K562 (cell line): ENCODE data around the gene WWOX. TPM values are rescaled to one million over a fixed set of nuclear protein-coding genes. Genes with fewer than 3 reads are reported as not detected.
A peak's percentile ranks its signal among the peaks of the same experiment; 100 is the strongest.

Experiments used
- ATAC-seq: fragments of 200-7000 bp; cut with Tn5 transposase; 3 replicates; pipeline ENCODE4 v1.9.1; 2020; ENCODE audit warnings: moderate library complexity
- BruUV-seq: library from RNA; stranded (reverse); fragments of 400-500 nt; replicated peaks from 2 replicates; lab custom pipeline; 2021; lab: Mats Ljungman, UMichigan
- CTCF ChIA-PET: fragments of 300-600 bp; formaldehyde crosslinking; extraction: SDS; loops from one replicate; lab custom pipeline; 2021; ENCODE audit warnings: low intra/inter-chr PET ratio; lab: Yijun Ruan, JAX
- POLR2A ChIA-PET: fragments of 300-600, 350-650 bp; sonication (Branson Sonifier 250); formaldehyde crosslinking; extraction: SDS; loops from one replicate; lab custom pipeline; 2021; ENCODE audit warnings: antibody characterized with exemption, inconsistent platforms; lab: Yijun Ruan, JAX
- DNase-seq, 4 experiments: peaks; one replicate each; pipeline versions ENCODE4 v3.0.0 to v3.0.0-alpha.2; 2011 to 2018; ENCODE audit warnings: low spot score in 3 of 4, mixed read lengths in 3 of 4; ENCODE audit errors: extremely low read depth in 1 of 4
- FAIRE-seq: peaks from 2 replicates; lab custom pipeline; 2011; peaks lifted over from hg19 to GRCh38; lab: Jason Lieb, UNC
- H2AFZ ChIP-seq: 2 replicates; pipeline ENCODE4 v1.6.0; 2011; ENCODE audit warnings: low read depth, low read length, control low read depth, inconsistent platforms
- H3K27ac ChIP-seq: fragments of 200-600 bp; 3 replicates; pipeline ENCODE4 v1.8.0; 2011; ENCODE audit warnings: low read depth, mild to moderate bottlenecking, control low read depth, inconsistent platforms, low read length, moderate library complexity, mixed read lengths; ENCODE audit errors: extremely low read depth
- H3K27me3 ChIP-seq, 2 experiments: fragments of 300-600 bp in 1 of 2; 2 replicates in 1 of 2; 3 replicates in 1 of 2; pipeline versions ENCODE4 v1.6.0 to v1.8.0; 2011; ENCODE audit warnings: inconsistent platforms in 2 of 2, low read length in 2 of 2, mild to moderate bottlenecking in 1 of 2, mixed read lengths in 1 of 2, moderate library complexity in 1 of 2; ENCODE audit not compliant: control insufficient read depth in 2 of 2, insufficient read depth in 2 of 2
- H3K36me3 ChIP-seq: fragments of 300-600 bp; 3 replicates; pipeline ENCODE4 v1.8.0; 2011; ENCODE audit warnings: mild to moderate bottlenecking, low read length, inconsistent platforms; ENCODE audit not compliant: control insufficient read depth, insufficient read depth
- H3K4me1 ChIP-seq, 2 experiments: fragments of 200-600 bp in 1 of 2; replicated peaks in 1 of 2; 2 replicates in 1 of 2; 3 replicates in 1 of 2; pipeline versions ENCODE4 v1.5.1 to v1.8.0; 2011; ENCODE audit warnings: inconsistent platforms in 2 of 2, low read length in 2 of 2, mild to moderate bottlenecking in 1 of 2, mixed read lengths in 1 of 2, moderate library complexity in 1 of 2; ENCODE audit not compliant: control insufficient read depth in 2 of 2, insufficient read depth in 2 of 2
- H3K4me2 ChIP-seq: 2 replicates; pipeline ENCODE4 v1.6.1; 2011; ENCODE audit warnings: low read length, control low read depth, inconsistent platforms, mixed read lengths; ENCODE audit not compliant: insufficient read depth
- H3K4me3 ChIP-seq: fragments of 200-600 bp; sonication (generic), shearing (Covaris generic); 2 replicates; pipeline ENCODE4 v1.5.1; 2016; ENCODE audit warnings: control low read depth, inconsistent platforms
- H3K79me2 ChIP-seq: fragments of 200-600 bp; 3 replicates; pipeline ENCODE4 v1.8.0; 2011; ENCODE audit warnings: low read length, inconsistent platforms; ENCODE audit not compliant: control insufficient read depth, insufficient read depth
- H3K9ac ChIP-seq, 2 experiments: 2 replicates each; pipeline versions ENCODE4 v1.6.0 to v1.6.1; 2011; ENCODE audit warnings: low read depth in 2 of 2, low read length in 2 of 2, control low read depth in 1 of 2, inconsistent platforms in 1 of 2, mild to moderate bottlenecking in 1 of 2, mixed read lengths in 1 of 2; ENCODE audit not compliant: insufficient read depth in 1 of 2
- H3K9me1 ChIP-seq: one replicate; pipeline ENCODE4 v1.6.0; 2011; ENCODE audit warnings: inconsistent platforms, mild to moderate bottlenecking, low read length, moderate library complexity; ENCODE audit not compliant: control insufficient read depth, insufficient read depth
- H3K9me3 ChIP-seq: replicated peaks from 2 replicates; pipeline ENCODE4 v1.5.1; 2011; ENCODE audit warnings: low read depth, low read length, inconsistent platforms; ENCODE audit not compliant: control insufficient read depth, insufficient read depth
- H4K20me1 ChIP-seq: replicated peaks from 2 replicates; pipeline ENCODE4 v1.6.1; 2011; ENCODE audit warnings: low read length, inconsistent platforms, mixed read lengths; ENCODE audit not compliant: control insufficient read depth, insufficient read depth
- BCOR ChIP-seq: fragments of 450-650 bp; IDR thresholded peaks from 2 replicates; pipeline ENCODE4 v1.6.1; 2016
- BRD4 ChIP-seq: fragments of 200-600 bp; sonication (generic); IDR thresholded peaks from 2 replicates; pipeline ENCODE4 v1.6.1; 2017; ENCODE audit warnings: inconsistent platforms
- CTBP1 ChIP-seq: fragments of 450-650 bp; IDR thresholded peaks from 2 replicates; pipeline ENCODE4 v1.6.1; 2016; ENCODE audit warnings: borderline replicate concordance
- HDAC8 ChIP-seq: fragments of 450-650 bp; IDR thresholded peaks from 2 replicates; pipeline ENCODE4 v1.6.1; 2016; ENCODE audit warnings: mild to moderate bottlenecking, missing genetic modification characterization, moderate library complexity, missing compliant biosample characterization
- MAFG ChIP-seq: fragments of 450-650 bp; conservative IDR thresholded peaks from 2 replicates; pipeline ENCODE4 v1.6.1; 2016; ENCODE audit warnings: missing genetic modification characterization, missing compliant biosample characterization
- NCOA6 ChIP-seq: fragments of 450-650 bp; IDR thresholded peaks from 2 replicates; pipeline ENCODE4 v1.6.1; 2017; ENCODE audit warnings: mild to moderate bottlenecking
- NFE2 ChIP-seq: IDR thresholded peaks from 2 replicates; pipeline ENCODE4 v1.6.1; 2014; ENCODE audit warnings: antibody characterized with exemption, low read depth
- NR2C2 ChIP-seq, 2 experiments: fragments of 200-800 bp in 1 of 2; sonication (Bioruptor generic) in 1 of 2; sonication (generic) in 1 of 2; formaldehyde crosslinking in 1 of 2; IDR thresholded peaks; 2 replicates each; pipeline versions ENCODE4 v1.6.1 to v1.8.0; 2016 to 2022; ENCODE audit warnings: mild to moderate bottlenecking in 1 of 2, missing compliant biosample characterization in 1 of 2, missing genetic modification characterization in 1 of 2, missing genetic modification reagents in 1 of 2
- RBBP5 ChIP-seq: fragments of 200-600 bp; sonication (generic); IDR thresholded peaks from 2 replicates; pipeline ENCODE4 v1.6.1; 2012; ENCODE audit warnings: borderline replicate concordance, mild to moderate bottlenecking, low read length, control low read depth, inconsistent platforms; ENCODE audit not compliant: insufficient read depth, poor library complexity, severe bottlenecking
- ZBTB17 ChIP-seq: fragments of 450-650 bp; formaldehyde crosslinking; IDR thresholded peaks from 2 replicates; pipeline ENCODE4 v1.4.0; 2020; ENCODE audit warnings: mild to moderate bottlenecking
- ZBTB7A ChIP-seq: IDR thresholded peaks from 2 replicates; pipeline ENCODE4 v1.6.1; 2011; ENCODE audit warnings: low read depth, mild to moderate bottlenecking, low read length, moderate library complexity, borderline replicate concordance; ENCODE audit not compliant: control insufficient read depth
- ZEB2 ChIP-seq: fragments of 450-650 bp; IDR thresholded peaks from 2 replicates; pipeline ENCODE4 v1.6.1; 2016
- ZNF274 ChIP-seq: IDR thresholded peaks from 2 replicates; pipeline ENCODE4 v1.6.1; 2011; ENCODE audit warnings: low read depth, mild to moderate bottlenecking, low read length, moderate library complexity, borderline replicate concordance
- ZNF766 ChIP-seq: fragments of 200-800 bp; sonication (Bioruptor generic); conservative IDR thresholded peaks from 2 replicates; pipeline ENCODE4 v1.6.1; 2016; ENCODE audit warnings: missing genetic modification characterization, missing compliant biosample characterization
- ZNF77 ChIP-seq: fragments of 250-450 bp; sonication (Bioruptor Pico); IDR thresholded peaks from 2 replicates; pipeline ENCODE4 v1.5.0; 2020
- ZSCAN29 ChIP-seq: fragments of 450-650 bp; IDR thresholded peaks from 2 replicates; pipeline ENCODE4 v1.6.1; 2017
- WGBS: fragments of 100-300 bp; shearing (Covaris generic); methylation state at CpG from one replicate; pipeline ENCODE4 v1.1.6; 2016; ENCODE audit warnings: low coverage, mixed read lengths; ENCODE audit not compliant: insufficient coverage; ENCODE audit errors: missing lambda C conversion rate; 5-methylcytosine and 5-hydroxymethylcytosine counted together
- in situ Hi-C: fragments of 300-500 bp; cut with MboI; formaldehyde crosslinking; loops from 4 replicates; pipeline ENCODE4 v1.15.0; 2018; ENCODE audit warnings: inconsistent platforms, mixed read lengths
- intact Hi-C: fragments of 100-400 bp; cut with micrococcal nuclease; formaldehyde crosslinking; loops from 2 replicates; pipeline ENCODE4 v1.14.2; 2022
- polyA plus RNA-seq, 8 experiments: library from polyadenylated mRNA; depleted of rRNA in 4 of 8; stranded (reverse) in 5 of 8; unstranded in 3 of 8; fragments of >200 nt; fragmentation: Nextera tagmentation in 2 of 8; fragmentation: Illumina TruSeq in 1 of 8; extraction: Ambion mirVana in 2 of 8; extraction: Trizol in 1 of 8; gene quantifications; 2 replicates each; pipeline versions ENCODE4 v1.2.1 to v1.2.3, GENCODE V29; 2011 to 2014; ENCODE audit warnings: inconsistent platforms in 1 of 8, missing spikeins in 1 of 8
- total RNA-seq, 7 experiments: library from RNA; depleted of rRNA in 6 of 7; stranded (reverse); fragments of >200 nt in 6 of 7; fragmentation: Illumina TruSeq in 2 of 7; extraction: Trizol in 2 of 7; gene quantifications; 2 replicates each; pipeline versions ENCODE4 v1.2.1 to v1.2.3, GENCODE V29; 2011 to 2021; ENCODE audit warnings: low replicate concordance in 1 of 7
- TF ChIP-seq, protein P1 (sequence below): fragments of 250-450 bp; sonication (Bioruptor Pico); IDR thresholded peaks from 2 replicates; pipeline ENCODE4 v1.8.0; 2021; ENCODE audit warnings: borderline replicate concordance, mild to moderate bottlenecking, moderate library complexity; ENCODE audit not compliant: poor library complexity, severe bottlenecking
- TF ChIP-seq, protein P2 (sequence below), 3 experiments: fragments of 200-800 bp in 1 of 3; sonication (Bioruptor generic) in 1 of 3; sonication (generic) in 1 of 3; formaldehyde crosslinking in 1 of 3; IDR thresholded peaks; 2 replicates each; pipeline versions ENCODE4 v1.6.1 to v1.8.0; 2016 to 2022; ENCODE audit warnings: mild to moderate bottlenecking in 2 of 3, missing compliant biosample characterization in 2 of 3, missing genetic modification characterization in 2 of 3, missing genetic modification reagents in 1 of 3
- TF ChIP-seq, protein P3 (sequence below): sonication (generic); formaldehyde crosslinking; IDR thresholded peaks from 2 replicates; pipeline ENCODE4 v1.8.1; 2022; ENCODE audit warnings: missing genetic modification reagents

Gene WWOX
- total and polyA plus RNA-seq, 9 of the 15 experiments (the other 6 are each of a cell fraction or from before 2014, with no cell fraction given) = 1.6 to 22.7 (median 8.1) TPM

DNA sequence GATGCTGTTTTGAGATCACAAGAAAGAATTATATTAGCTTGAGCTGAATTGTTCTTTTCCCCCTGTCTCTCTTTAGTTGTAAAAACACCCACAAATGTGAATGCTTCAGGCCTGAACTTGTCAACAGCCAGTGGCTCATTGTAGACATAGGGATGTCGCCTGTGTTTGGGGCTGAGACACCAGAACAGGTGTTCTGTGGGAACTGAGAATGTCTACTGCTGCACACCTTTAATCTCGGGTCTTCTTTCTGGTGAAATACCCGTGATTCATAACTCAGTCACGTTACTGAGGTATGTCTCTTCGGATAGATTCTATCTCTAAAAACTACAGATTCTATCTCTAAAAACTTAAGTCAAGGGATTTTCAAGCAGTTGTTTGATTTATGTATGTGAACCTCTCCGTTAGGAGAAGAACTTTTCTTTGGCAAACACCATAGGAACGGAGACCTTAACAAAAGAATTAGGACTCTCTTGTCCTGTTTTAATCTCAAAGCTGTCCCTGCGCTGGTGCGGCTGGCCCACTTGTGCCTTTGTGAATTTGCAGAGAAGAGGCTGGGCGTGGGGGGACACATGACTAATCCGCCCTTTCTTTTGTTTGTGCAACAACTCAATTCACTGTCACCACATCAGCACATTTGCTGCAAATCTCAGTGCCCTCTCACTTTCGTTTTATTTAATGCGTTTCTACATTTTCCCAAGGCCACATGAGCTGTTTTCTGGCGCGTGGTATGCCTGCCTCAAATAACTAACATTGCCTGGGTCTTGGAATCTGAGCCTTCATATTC is 858.1 kb downstream of the WWOX start:
- Histone ChIP-seq H3K9me3 (no peaks in the 10 kb centered on the region), H3K4me3 (no peak overlapping the region), H3K4me1 (no peaks in the 10 kb centered on the region), H3K9me1 (no peaks in the 10 kb centered on the region), H3K4me2 (no peak overlapping the region), H3K9ac (no peak overlapping the region), H3K79me2 (no peaks in the 10 kb centered on the region), H2AFZ (no peak overlapping the region), H3K27me3 (0 out of 5 replicates have a peak, but pooled peaks cover 0 to 6% of the 10 kb centered on the region in 2 experiments), H3K36me3 (no peaks in the 10 kb centered on the region), H4K20me1 (no peaks in the 10 kb centered on the region), H3K27ac (no peak overlapping the region)
- ChIA-PET POLR2A (no interaction called here), CTCF (no interaction called here)
- peak; percentile 6 for FAIRE-seq
- no peak for ATAC-seq
- intact Hi-C loops (no loop called here), in situ Hi-C loops (no loop called here)
- BruUV-seq = no TSS peak
- WGBS = 1% methylated on average over 14 of the region's 15 CpGs
- TF ChIP-seq, protein P1, sequence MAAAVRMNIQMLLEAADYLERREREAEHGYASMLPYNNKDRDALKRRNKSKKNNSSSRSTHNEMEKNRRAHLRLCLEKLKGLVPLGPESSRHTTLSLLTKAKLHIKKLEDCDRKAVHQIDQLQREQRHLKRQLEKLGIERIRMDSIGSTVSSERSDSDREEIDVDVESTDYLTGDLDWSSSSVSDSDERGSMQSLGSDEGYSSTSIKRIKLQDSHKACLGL (CRISPR knock-in tag) = no peak
- TF ChIP-seq BCOR = no peak
- TF ChIP-seq NR2C2 (CRISPR knock-in tag; IDR thresholded peaks at IDR 0.05) = no peak
- TF ChIP-seq NR2C2 (tag; IDR thresholded peaks at IDR 0.05) = no peak
- no peak for TF ChIP-seq HDAC8
- TF ChIP-seq, protein P2, sequence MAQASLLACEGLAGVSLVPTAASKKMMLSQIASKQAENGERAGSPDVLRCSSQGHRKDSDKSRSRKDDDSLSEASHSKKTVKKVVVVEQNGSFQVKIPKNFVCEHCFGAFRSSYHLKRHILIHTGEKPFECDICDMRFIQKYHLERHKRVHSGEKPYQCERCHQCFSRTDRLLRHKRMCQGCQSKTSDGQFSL (CRISPR knock-in tag; IDR thresholded peaks at IDR 0.05) = no peak
- TF ChIP-seq, protein P2 (tag; IDR thresholded peaks at IDR 0.05) = no peak
- TF ChIP-seq ZSCAN29 = no peak
- no peak for TF ChIP-seq MAFG
- TF ChIP-seq ZBTB17 (CRISPR knock-in tag) = no peak
- no peak for TF ChIP-seq RBBP5
- no peak for TF ChIP-seq ZNF274
- no peak for TF ChIP-seq ZBTB7A
- TF ChIP-seq, protein P3, sequence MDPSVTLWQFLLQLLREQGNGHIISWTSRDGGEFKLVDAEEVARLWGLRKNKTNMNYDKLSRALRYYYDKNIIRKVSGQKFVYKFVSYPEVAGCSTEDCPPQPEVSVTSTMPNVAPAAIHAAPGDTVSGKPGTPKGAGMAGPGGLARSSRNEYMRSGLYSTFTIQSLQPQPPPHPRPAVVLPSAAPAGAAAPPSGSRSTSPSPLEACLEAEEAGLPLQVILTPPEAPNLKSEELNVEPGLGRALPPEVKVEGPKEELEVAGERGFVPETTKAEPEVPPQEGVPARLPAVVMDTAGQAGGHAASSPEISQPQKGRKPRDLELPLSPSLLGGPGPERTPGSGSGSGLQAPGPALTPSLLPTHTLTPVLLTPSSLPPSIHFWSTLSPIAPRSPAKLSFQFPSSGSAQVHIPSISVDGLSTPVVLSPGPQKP = no peak
- TF ChIP-seq CTBP1 = no peak
- TF ChIP-seq BRD4 = no peak
- TF ChIP-seq NFE2 = no peak
- no peak for TF ChIP-seq ZNF77 (CRISPR knock-in tag)
- no peak for TF ChIP-seq NCOA6
- no peak for TF ChIP-seq ZNF766
- TF ChIP-seq ZEB2 = no peak
- no peak for DNase-seq
